H9 (cell line): ENCODE data around the gene ACSBG1. TPM values are rescaled to one million over a fixed set of nuclear protein-coding genes. Genes with fewer than 3 reads are reported as not detected.

ENCODE experiments used
- DNase-seq: peaks from one replicate; pipeline ENCODE4 v3.0.0-alpha.2; 2017
- H2AFZ ChIP-seq: one replicate; pipeline ENCODE4 v1.6.1; 2013; ENCODE audit warnings: mild to moderate bottlenecking, low read length, control low read depth, moderate library complexity
- H2AK5ac ChIP-seq: 2 replicates; pipeline ENCODE4 v1.6.1; 2013; ENCODE audit warnings: low read length, control low read depth, mixed read lengths; ENCODE audit not compliant: insufficient read length
- H2BK120ac ChIP-seq: one replicate; pipeline ENCODE4 v1.6.1; 2013; ENCODE audit warnings: low read depth, mild to moderate bottlenecking, low read length, control low read depth, inconsistent platforms; ENCODE audit not compliant: poor library complexity, severe bottlenecking
- H2BK12ac ChIP-seq: 2 replicates; pipeline ENCODE4 v1.6.1; 2013; ENCODE audit warnings: low read length, control low read depth, mixed read lengths, low read depth; ENCODE audit not compliant: insufficient read length
- H2BK15ac ChIP-seq: 2 replicates; pipeline ENCODE4 v1.6.1; 2013; ENCODE audit warnings: low read depth, low read length, control low read depth
- H2BK20ac ChIP-seq: one replicate; pipeline ENCODE4 v1.6.1; 2013; ENCODE audit warnings: low read depth, mild to moderate bottlenecking, low read length, control low read depth, inconsistent platforms; ENCODE audit not compliant: poor library complexity, severe bottlenecking
- H2BK5ac ChIP-seq: 2 replicates; pipeline ENCODE4 v1.6.1; 2013; ENCODE audit warnings: low read length, control low read depth, mixed read lengths; ENCODE audit not compliant: insufficient read length
- H3K14ac ChIP-seq: 2 replicates; pipeline ENCODE4 v1.6.1; 2013; ENCODE audit warnings: low read length, control low read depth; ENCODE audit not compliant: insufficient read depth
- H3K18ac ChIP-seq: 2 replicates; pipeline ENCODE4 v1.6.1; 2013; ENCODE audit warnings: low read depth, mild to moderate bottlenecking, mixed read lengths, low read length, control low read depth; ENCODE audit not compliant: insufficient read length
- H3K23ac ChIP-seq: 2 replicates; pipeline ENCODE4 v1.6.1; 2013; ENCODE audit warnings: low read length, control low read depth, mixed read lengths, low read depth; ENCODE audit not compliant: insufficient read length
- H3K23me2 ChIP-seq: 2 replicates; pipeline ENCODE4 v1.6.1; 2013; ENCODE audit warnings: low read depth, mild to moderate bottlenecking, mixed read lengths, low read length, control low read depth; ENCODE audit not compliant: insufficient read length, poor library complexity, severe bottlenecking
- H3K27ac ChIP-seq: 2 replicates; pipeline ENCODE4 v1.5.1; 2013; ENCODE audit warnings: low read length, control low read depth, mixed read lengths, low read depth; ENCODE audit not compliant: insufficient read length
- H3K27me3 ChIP-seq: 2 replicates; pipeline ENCODE4 v1.6.1; 2013; ENCODE audit warnings: low read length, control low read depth, inconsistent platforms; ENCODE audit not compliant: insufficient read depth
- H3K4ac ChIP-seq: 2 replicates; pipeline ENCODE4 v1.6.1; 2013; ENCODE audit warnings: low read depth, mild to moderate bottlenecking, control low read depth, inconsistent platforms, low read length, moderate library complexity
- H3K4me1 ChIP-seq: 2 replicates; pipeline ENCODE4 v1.6.1; 2013; ENCODE audit warnings: low read length, control low read depth, inconsistent platforms; ENCODE audit not compliant: insufficient read depth
- H3K4me2 ChIP-seq: 2 replicates; pipeline ENCODE4 v1.6.1; 2013; ENCODE audit warnings: low read length, control low read depth, mixed read lengths; ENCODE audit not compliant: insufficient read length, insufficient read depth
- H3K56ac ChIP-seq: 2 replicates; pipeline ENCODE4 v1.6.1; 2013; ENCODE audit warnings: low read depth, mild to moderate bottlenecking, mixed read lengths, low read length, control low read depth; ENCODE audit not compliant: insufficient read length
- H3K79me1 ChIP-seq: 2 replicates; pipeline ENCODE4 v1.6.1; 2013; ENCODE audit warnings: low read depth, mild to moderate bottlenecking, moderate library complexity, low read length, control low read depth, inconsistent platforms; ENCODE audit not compliant: insufficient read depth, poor library complexity, severe bottlenecking
- H3K79me2 ChIP-seq: 2 replicates; pipeline ENCODE4 v1.6.1; 2013; ENCODE audit warnings: low read length, control low read depth, inconsistent platforms; ENCODE audit not compliant: insufficient read depth
- H3K9ac ChIP-seq: 2 replicates; pipeline ENCODE4 v1.6.1; 2013; ENCODE audit warnings: low read length, control low read depth, mixed read lengths; ENCODE audit not compliant: insufficient read length; ENCODE audit errors: extremely low read depth
- H3K9me3 ChIP-seq: one replicate; pipeline ENCODE4 v1.6.1; 2013; ENCODE audit warnings: low read depth, low read length, inconsistent platforms; ENCODE audit not compliant: control insufficient read depth
- H3T11ph ChIP-seq: one replicate; pipeline ENCODE4 v1.6.1; 2013; ENCODE audit warnings: mild to moderate bottlenecking, low read length, control low read depth, inconsistent platforms
- H4K20me1 ChIP-seq: one replicate; pipeline ENCODE4 v1.6.1; 2013; ENCODE audit not compliant: control insufficient read depth, insufficient read length, insufficient read depth
- H4K5ac ChIP-seq: 2 replicates; pipeline ENCODE4 v1.6.1; 2013; ENCODE audit warnings: low read depth, mild to moderate bottlenecking, mixed read lengths, low read length, control low read depth; ENCODE audit not compliant: insufficient read length
- H4K8ac ChIP-seq: replicated peaks from 2 replicates; pipeline ENCODE4 v1.6.1; 2013; ENCODE audit warnings: low read length, control low read depth, mixed read lengths, low read depth; ENCODE audit not compliant: insufficient read length
- H4K91ac ChIP-seq: 2 replicates; pipeline ENCODE4 v1.6.1; 2013; ENCODE audit warnings: low read depth, mild to moderate bottlenecking, moderate library complexity, mixed read lengths, low read length, control low read depth; ENCODE audit not compliant: insufficient read length
- H3K27ac Mint-ChIP-seq, 3 experiments: 2 replicates in 2 of 3; 3 replicates in 1 of 3; pipeline ENCODE4 v1.8.0; 2020 to 2021; ENCODE audit warnings: mixed read lengths in 3 of 3, mild to moderate bottlenecking in 1 of 3, moderate library complexity in 1 of 3
- H3K27me3 Mint-ChIP-seq: 2 replicates; pipeline ENCODE4 v1.8.0; 2021; ENCODE audit warnings: low read depth, mild to moderate bottlenecking, moderate library complexity, mixed read lengths
- H3K36me3 Mint-ChIP-seq, 3 experiments: 2 replicates in 2 of 3; 3 replicates in 1 of 3; pipeline ENCODE4 v1.8.0; 2020 to 2021; ENCODE audit warnings: low read depth in 3 of 3, mixed read lengths in 3 of 3; ENCODE audit not compliant: insufficient read depth in 1 of 3
- H3K4me1 Mint-ChIP-seq, 2 experiments: 2 replicates each; pipeline ENCODE4 v1.8.0; 2020; ENCODE audit warnings: mixed read lengths in 2 of 2
- H3K4me3 Mint-ChIP-seq, 2 experiments: 2 replicates in 1 of 2; 3 replicates in 1 of 2; pipeline ENCODE4 v1.8.0; 2020 to 2021; ENCODE audit warnings: mild to moderate bottlenecking in 2 of 2, mixed read lengths in 2 of 2, moderate library complexity in 1 of 2
- H3K9me3 Mint-ChIP-seq, 2 experiments: 2 replicates in 1 of 2; 3 replicates in 1 of 2; pipeline ENCODE4 v1.8.0; 2020; ENCODE audit warnings: mild to moderate bottlenecking in 2 of 2, mixed read lengths in 2 of 2, moderate library complexity in 1 of 2
- CTCF ChIP-seq: fragments of 200-600 bp; sonication (generic); conservative IDR thresholded peaks from 3 replicates; pipeline ENCODE4 v1.8.0; 2021; ENCODE audit warnings: antibody characterized with exemption, mild to moderate bottlenecking
- WGBS: extraction: QIAGEN DNeasy Blood & Tissue Kit; methylation state at CpG from one replicate; pipeline ENCODE4 v1.1.7; 2013; ENCODE audit warnings: missing lambda C conversion rate, low lambda C conversion rate, mixed read lengths; ENCODE audit not compliant: insufficient read length; ENCODE audit errors: extremely low coverage; 5-methylcytosine and 5-hydroxymethylcytosine counted together
- total RNA-seq: library from RNA; stranded (reverse); gene quantifications from 2 replicates; pipeline ENCODE4 v1.2.1, GENCODE V29; 2021

The ACSBG1 gene
- total RNA-seq, 1 experiment from 2014 or later = 2.2 TPM

GRCh38 chr15:78228356-78228996, 5.9 kb downstream of the ACSBG1 start:
- Mint-ChIP-seq H3K36me3 (peaks cover 0 to 7% (median 3%) of the 10 kb centered on the region in 3 experiments; a peak in 4 of 7 replicates), H3K9me3 (peaks cover 6 to 7% of the 10 kb centered on the region in 2 experiments; a peak in 4 of 5 replicates), H3K27me3 (no peaks in the 10 kb centered on the region), H3K4me1 (peaks cover 3 to 8% of the 10 kb centered on the region in 2 experiments; a peak in 3 of 4 replicates), H3K4me3 (no peak overlapping the region), H3K27ac (no peak overlapping the region)
- no peaks in the 10 kb centered on the region for H4K20me1 ChIP-seq
- no peaks in the 10 kb centered on the region for H3K79me2 ChIP-seq
- H2BK20ac ChIP-seq = no peak overlapping the region
- H3K4me1 ChIP-seq = no peaks in the 10 kb centered on the region
- no peaks in the 10 kb centered on the region for H3K9me3 ChIP-seq
- no peak overlapping the region for H2AK5ac ChIP-seq
- no peak overlapping the region for H4K8ac ChIP-seq
- DNase-seq = no peak
- H2AFZ ChIP-seq = no peak overlapping the region
- no CpG with 5 or more reads among the region's 8 CpGs for WGBS
- no peak overlapping the region for H4K91ac ChIP-seq
- no peaks in the 10 kb centered on the region for H3K27me3 ChIP-seq
- no peak overlapping the region for H3K9ac ChIP-seq
- no peaks in the 10 kb centered on the region for H3K79me1 ChIP-seq
- no peak overlapping the region; the same call in 1 of the 2 replicates for H2BK15ac ChIP-seq
- no peak overlapping the region for H3K23ac ChIP-seq
- H3K27ac ChIP-seq = no peak overlapping the region
- H3T11ph ChIP-seq = no peak overlapping the region
- H3K23me2 ChIP-seq = no peaks in the 10 kb centered on the region
- H3K18ac ChIP-seq = no peak overlapping the region
- no peak overlapping the region for H2BK120ac ChIP-seq
- H2BK12ac ChIP-seq = no peak overlapping the region
- no peak overlapping the region for H4K5ac ChIP-seq
- H3K4me2 ChIP-seq = no peak overlapping the region
- no peak overlapping the region for H2BK5ac ChIP-seq
- H3K4ac ChIP-seq = no peak overlapping the region
- H3K56ac ChIP-seq = no peak overlapping the region
- TF ChIP-seq CTCF = no peak
- H3K14ac ChIP-seq = no peak overlapping the region
